Measurements from ENCODE around the gene GPC6.

DNA sequence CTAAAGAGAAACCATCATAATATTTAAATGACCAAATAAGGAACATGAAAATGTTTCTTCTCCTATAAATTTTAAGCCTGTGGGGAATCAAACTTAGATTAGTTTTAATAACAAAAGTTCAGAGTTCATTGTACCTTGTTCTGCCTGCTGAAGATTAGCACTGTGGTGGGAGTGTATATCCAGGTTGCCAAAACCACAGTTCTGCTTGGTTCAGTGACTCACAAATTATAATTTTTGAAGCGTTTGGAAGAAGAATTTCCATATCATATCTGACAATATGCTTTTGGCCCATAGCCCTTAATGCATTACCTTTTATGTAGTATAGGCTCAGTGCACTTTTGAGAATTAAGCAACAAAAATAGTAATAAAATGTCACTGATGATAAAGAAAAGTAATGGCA, 545.2 kb downstream of the GPC6 start:
- TF ChIP-seq, protein P1, sequence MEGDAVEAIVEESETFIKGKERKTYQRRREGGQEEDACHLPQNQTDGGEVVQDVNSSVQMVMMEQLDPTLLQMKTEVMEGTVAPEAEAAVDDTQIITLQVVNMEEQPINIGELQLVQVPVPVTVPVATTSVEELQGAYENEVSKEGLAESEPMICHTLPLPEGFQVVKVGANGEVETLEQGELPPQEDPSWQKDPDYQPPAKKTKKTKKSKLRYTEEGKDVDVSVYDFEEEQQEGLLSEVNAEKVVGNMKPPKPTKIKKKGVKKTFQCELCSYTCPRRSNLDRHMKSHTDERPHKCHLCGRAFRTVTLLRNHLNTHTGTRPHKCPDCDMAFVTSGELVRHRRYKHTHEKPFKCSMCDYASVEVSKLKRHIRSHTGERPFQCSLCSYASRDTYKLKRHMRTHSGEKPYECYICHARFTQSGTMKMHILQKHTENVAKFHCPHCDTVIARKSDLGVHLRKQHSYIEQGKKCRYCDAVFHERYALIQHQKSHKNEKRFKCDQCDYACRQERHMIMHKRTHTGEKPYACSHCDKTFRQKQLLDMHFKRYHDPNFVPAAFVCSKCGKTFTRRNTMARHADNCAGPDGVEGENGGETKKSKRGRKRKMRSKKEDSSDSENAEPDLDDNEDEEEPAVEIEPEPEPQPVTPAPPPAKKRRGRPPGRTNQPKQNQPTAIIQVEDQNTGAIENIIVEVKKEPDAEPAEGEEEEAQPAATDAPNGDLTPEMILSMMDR (IDR thresholded peaks at IDR 0.05; ENCODE audit: low read depth, low read length) = no peak
- TF ChIP-seq EZH2phosphoT487 (IDR thresholded peaks at IDR 0.05; ENCODE audit: low read depth) = no peak
